ENCODE data around the gene ITIH5.

Gene ITIH5

GRCh38 chr10:7625009-7625408, 41.8 kb downstream of the ITIH5 start:
- H3K4me3 ChIP-seq (ENCODE audit: low read length), result no peak overlapping the region
- no peak for TF ChIP-seq CTCF (conservative IDR thresholded peaks at IDR 0.05; ENCODE audit: low read length)
- DNase-seq (ENCODE audit: low read depth), result no peak

- no peak overlapping the region for H3K4me3 ChIP-seq (ENCODE audit: low read length)
These were observed 43.8 kb downstream of the ITIH5 start for GRCh38 chr10:7622969-7623368.

GRCh38 chr10:7618461-7618860, 48.3 kb downstream of the ITIH5 start:
- TF ChIP-seq CTCF (conservative IDR thresholded peaks at IDR 0.05; ENCODE audit: low read length), result no peak
- H3K4me3 ChIP-seq (ENCODE audit: low read length), result no peak overlapping the region
- DNase-seq (ENCODE audit: low read depth), result peak; percentile 11

More at GRCh38 chr10:7622969-7623368, 43.8 kb downstream of the ITIH5 start:
- no peak for TF ChIP-seq CTCF (conservative IDR thresholded peaks at IDR 0.05; ENCODE audit: low read length)
- DNase-seq (ENCODE audit: low read depth), result no peak

GRCh38 chr10:7611909-7612308, 54.9 kb downstream of the ITIH5 start:
- no peak for TF ChIP-seq CTCF (conservative IDR thresholded peaks at IDR 0.05; ENCODE audit: low read length)
- peak; percentile 67 for DNase-seq (ENCODE audit: low read depth)
- no peak overlapping the region for H3K4me3 ChIP-seq (ENCODE audit: low read length)

- no peak overlapping the region for H3K4me3 ChIP-seq (ENCODE audit: low read length)
- peak; percentile 99 for DNase-seq (ENCODE audit: low read depth)
- TF ChIP-seq CTCF (conservative IDR thresholded peaks at IDR 0.05; ENCODE audit: low read length), result no peak
These were observed 55.9 kb downstream of the ITIH5 start for GRCh38 chr10:7610651-7611389.

- no peak overlapping the region for H3K4me3 ChIP-seq (ENCODE audit: low read length)
- DNase-seq (ENCODE audit: low read depth), result peak; percentile 51
- no peak for TF ChIP-seq CTCF (conservative IDR thresholded peaks at IDR 0.05; ENCODE audit: low read length)
These were observed 56.7 kb downstream of the ITIH5 start for GRCh38 chr10:7610026-7610425.

- TF ChIP-seq CTCF (conservative IDR thresholded peaks at IDR 0.05; ENCODE audit: low read length), result no peak
- DNase-seq (ENCODE audit: low read depth), result peak; percentile 42
- no peak overlapping the region for H3K4me3 ChIP-seq (ENCODE audit: low read length)
These were observed 57.2 kb downstream of the ITIH5 start for GRCh38 chr10:7609556-7609955.
